Measurements from ENCODE around the gene RITA1. TPM values are rescaled to one million over a fixed set of nuclear protein-coding genes. Genes with fewer than 3 reads are reported as not detected.

Gene RITA1
- total and polyA plus RNA-seq, 10 of the 15 experiments (the other 5 are each of a cell fraction or from before 2014, with no cell fraction given): 2.3 to 39.9 (median 24.8) TPM

DNA sequence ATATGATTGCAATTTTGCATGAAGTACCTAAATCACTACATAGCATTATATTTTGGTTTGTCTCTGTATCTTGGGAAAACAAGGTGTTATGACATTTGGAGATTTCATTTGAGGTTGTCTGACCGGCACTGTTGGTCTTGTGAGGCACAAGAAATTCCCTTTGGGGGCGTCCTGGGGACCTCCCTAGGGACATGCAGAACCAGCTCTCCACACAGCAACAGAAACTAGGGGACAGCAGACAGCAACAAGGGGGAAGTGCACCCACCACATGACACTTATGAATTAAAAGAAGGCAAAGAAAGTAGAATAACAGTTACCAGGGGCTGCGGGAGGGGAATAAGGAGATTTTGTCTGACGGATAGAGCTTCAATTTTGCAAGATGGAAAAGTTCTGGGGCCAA lies 14.6 kb upstream of the RITA1 start (continued):
- no peak for TF ChIP-seq RFX5 (IDR thresholded peaks at IDR 0.05; ENCODE audit: low read depth, low read length)
- TF ChIP-seq ATF7 (IDR thresholded peaks at IDR 0.05; ENCODE audit: low read depth): peak; percentile 10; the same call in 1 of the 2 replicates
- TF ChIP-seq PAX5 (IDR thresholded peaks at IDR 0.05; ENCODE audit: borderline replicate concordance, low read depth, low read length): no peak
- TF ChIP-seq CBX5 (IDR thresholded peaks at IDR 0.05; ENCODE audit: low read depth): no peak
- TF ChIP-seq, protein P1, sequence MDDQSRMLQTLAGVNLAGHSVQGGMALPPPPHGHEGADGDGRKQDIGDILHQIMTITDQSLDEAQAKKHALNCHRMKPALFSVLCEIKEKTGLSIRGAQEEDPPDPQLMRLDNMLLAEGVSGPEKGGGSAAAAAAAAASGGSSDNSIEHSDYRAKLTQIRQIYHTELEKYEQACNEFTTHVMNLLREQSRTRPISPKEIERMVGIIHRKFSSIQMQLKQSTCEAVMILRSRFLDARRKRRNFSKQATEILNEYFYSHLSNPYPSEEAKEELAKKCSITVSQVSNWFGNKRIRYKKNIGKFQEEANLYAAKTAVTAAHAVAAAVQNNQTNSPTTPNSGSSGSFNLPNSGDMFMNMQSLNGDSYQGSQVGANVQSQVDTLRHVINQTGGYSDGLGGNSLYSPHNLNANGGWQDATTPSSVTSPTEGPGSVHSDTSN (IDR thresholded peaks at IDR 0.05; ENCODE audit: insufficient replicate concordance, low read depth, low read length): no peak
- no peak for TF ChIP-seq KDM1A (IDR thresholded peaks at IDR 0.05; ENCODE audit: borderline replicate concordance)
- TF ChIP-seq, protein P2, sequence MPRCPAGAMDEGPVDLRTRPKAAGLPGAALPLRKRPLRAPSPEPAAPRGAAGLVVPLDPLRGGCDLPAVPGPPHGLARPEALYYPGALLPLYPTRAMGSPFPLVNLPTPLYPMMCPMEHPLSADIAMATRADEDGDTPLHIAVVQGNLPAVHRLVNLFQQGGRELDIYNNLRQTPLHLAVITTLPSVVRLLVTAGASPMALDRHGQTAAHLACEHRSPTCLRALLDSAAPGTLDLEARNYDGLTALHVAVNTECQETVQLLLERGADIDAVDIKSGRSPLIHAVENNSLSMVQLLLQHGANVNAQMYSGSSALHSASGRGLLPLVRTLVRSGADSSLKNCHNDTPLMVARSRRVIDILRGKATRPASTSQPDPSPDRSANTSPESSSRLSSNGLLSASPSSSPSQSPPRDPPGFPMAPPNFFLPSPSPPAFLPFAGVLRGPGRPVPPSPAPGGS (IDR thresholded peaks at IDR 0.05; ENCODE audit: borderline replicate concordance, insufficient read depth, low read depth, low read length, poor library complexity, severe bottlenecking): no peak
- TF ChIP-seq ASH2L (IDR thresholded peaks at IDR 0.05; ENCODE audit: borderline replicate concordance, low read depth): no peak
- TF ChIP-seq, protein P3, sequence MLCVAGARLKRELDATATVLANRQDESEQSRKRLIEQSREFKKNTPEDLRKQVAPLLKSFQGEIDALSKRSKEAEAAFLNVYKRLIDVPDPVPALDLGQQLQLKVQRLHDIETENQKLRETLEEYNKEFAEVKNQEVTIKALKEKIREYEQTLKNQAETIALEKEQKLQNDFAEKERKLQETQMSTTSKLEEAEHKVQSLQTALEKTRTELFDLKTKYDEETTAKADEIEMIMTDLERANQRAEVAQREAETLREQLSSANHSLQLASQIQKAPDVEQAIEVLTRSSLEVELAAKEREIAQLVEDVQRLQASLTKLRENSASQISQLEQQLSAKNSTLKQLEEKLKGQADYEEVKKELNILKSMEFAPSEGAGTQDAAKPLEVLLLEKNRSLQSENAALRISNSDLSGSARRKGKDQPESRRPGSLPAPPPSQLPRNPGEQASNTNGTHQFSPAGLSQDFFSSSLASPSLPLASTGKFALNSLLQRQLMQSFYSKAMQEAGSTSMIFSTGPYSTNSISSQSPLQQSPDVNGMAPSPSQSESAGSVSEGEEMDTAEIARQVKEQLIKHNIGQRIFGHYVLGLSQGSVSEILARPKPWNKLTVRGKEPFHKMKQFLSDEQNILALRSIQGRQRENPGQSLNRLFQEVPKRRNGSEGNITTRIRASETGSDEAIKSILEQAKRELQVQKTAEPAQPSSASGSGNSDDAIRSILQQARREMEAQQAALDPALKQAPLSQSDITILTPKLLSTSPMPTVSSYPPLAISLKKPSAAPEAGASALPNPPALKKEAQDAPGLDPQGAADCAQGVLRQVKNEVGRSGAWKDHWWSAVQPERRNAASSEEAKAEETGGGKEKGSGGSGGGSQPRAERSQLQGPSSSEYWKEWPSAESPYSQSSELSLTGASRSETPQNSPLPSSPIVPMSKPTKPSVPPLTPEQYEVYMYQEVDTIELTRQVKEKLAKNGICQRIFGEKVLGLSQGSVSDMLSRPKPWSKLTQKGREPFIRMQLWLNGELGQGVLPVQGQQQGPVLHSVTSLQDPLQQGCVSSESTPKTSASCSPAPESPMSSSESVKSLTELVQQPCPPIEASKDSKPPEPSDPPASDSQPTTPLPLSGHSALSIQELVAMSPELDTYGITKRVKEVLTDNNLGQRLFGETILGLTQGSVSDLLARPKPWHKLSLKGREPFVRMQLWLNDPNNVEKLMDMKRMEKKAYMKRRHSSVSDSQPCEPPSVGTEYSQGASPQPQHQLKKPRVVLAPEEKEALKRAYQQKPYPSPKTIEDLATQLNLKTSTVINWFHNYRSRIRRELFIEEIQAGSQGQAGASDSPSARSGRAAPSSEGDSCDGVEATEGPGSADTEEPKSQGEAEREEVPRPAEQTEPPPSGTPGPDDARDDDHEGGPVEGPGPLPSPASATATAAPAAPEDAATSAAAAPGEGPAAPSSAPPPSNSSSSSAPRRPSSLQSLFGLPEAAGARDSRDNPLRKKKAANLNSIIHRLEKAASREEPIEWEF (IDR thresholded peaks at IDR 0.05; ENCODE audit: insufficient replicate concordance, low read depth, low read length): peak; percentile 63
- no peak for TF ChIP-seq HDAC6 (IDR thresholded peaks at IDR 0.05; ENCODE audit: unreplicated experiment)
- TF ChIP-seq, protein P4, sequence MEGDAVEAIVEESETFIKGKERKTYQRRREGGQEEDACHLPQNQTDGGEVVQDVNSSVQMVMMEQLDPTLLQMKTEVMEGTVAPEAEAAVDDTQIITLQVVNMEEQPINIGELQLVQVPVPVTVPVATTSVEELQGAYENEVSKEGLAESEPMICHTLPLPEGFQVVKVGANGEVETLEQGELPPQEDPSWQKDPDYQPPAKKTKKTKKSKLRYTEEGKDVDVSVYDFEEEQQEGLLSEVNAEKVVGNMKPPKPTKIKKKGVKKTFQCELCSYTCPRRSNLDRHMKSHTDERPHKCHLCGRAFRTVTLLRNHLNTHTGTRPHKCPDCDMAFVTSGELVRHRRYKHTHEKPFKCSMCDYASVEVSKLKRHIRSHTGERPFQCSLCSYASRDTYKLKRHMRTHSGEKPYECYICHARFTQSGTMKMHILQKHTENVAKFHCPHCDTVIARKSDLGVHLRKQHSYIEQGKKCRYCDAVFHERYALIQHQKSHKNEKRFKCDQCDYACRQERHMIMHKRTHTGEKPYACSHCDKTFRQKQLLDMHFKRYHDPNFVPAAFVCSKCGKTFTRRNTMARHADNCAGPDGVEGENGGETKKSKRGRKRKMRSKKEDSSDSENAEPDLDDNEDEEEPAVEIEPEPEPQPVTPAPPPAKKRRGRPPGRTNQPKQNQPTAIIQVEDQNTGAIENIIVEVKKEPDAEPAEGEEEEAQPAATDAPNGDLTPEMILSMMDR (IDR thresholded peaks at IDR 0.05 in 2 of 3, conservative IDR thresholded peaks at IDR 0.05 in 1 of 3; ENCODE audit: control insufficient read depth in 2 of 3, extremely low read depth in 1 of 3, insufficient read depth in 1 of 3, low read depth in 3 of 3, low read length in 3 of 3): no peak
- TF ChIP-seq JUNB (IDR thresholded peaks at IDR 0.05): no peak
- 0 out of 2 replicates have a peak, but pooled peaks have one; percentile 32 for TF ChIP-seq RAD51 (IDR thresholded peaks at IDR 0.05)
- TF ChIP-seq ESRRA (IDR thresholded peaks at IDR 0.05; ENCODE audit: low read length): no peak
- TF ChIP-seq NFYA (IDR thresholded peaks at IDR 0.05; ENCODE audit: borderline replicate concordance, low read depth, low read length): no peak
- peak in 1 of 2 experiments; percentile 61; a peak in 1 of 4 replicates for TF ChIP-seq EP300 (IDR thresholded peaks at IDR 0.05; ENCODE audit: borderline replicate concordance in 1 of 2, control insufficient read depth in 1 of 2, low read depth in 2 of 2, low read length in 2 of 2)
- TF ChIP-seq ZNF217 (IDR thresholded peaks at IDR 0.05): no peak
- TF ChIP-seq MXI1 (IDR thresholded peaks at IDR 0.05; ENCODE audit: low read depth, low read length): no peak; the same call in 1 of the 2 replicates
- no peak for TF ChIP-seq PML (IDR thresholded peaks at IDR 0.05; ENCODE audit: low read length)
- peak in 1 of 2 experiments; percentile 47; a peak in 1 of 4 replicates for TF ChIP-seq BHLHE40 (IDR thresholded peaks at IDR 0.05; ENCODE audit: borderline replicate concordance in 1 of 2, low read depth in 2 of 2, low read length in 1 of 2)
- TF ChIP-seq CREM (IDR thresholded peaks at IDR 0.05; ENCODE audit: low read depth): no peak
